Spleen (tissue), 11 donors: ENCODE measurements around the gene PCGF3. TPM values are rescaled to one million over a fixed set of nuclear protein-coding genes. Genes with fewer than 3 reads are reported as not detected.
"Not testable (repeated sequence)": the region's sequence is repeated elsewhere in the genome, so short reads cannot be mapped to it uniquely, and the experiment has no call there.

Experiments used
- DNase-seq: peaks from one replicate; pipeline ENCODE4 v3.0.0-alpha.2; 2020
- H3K27ac ChIP-seq, 8 donors: fragments of 200-600 bp; sonication (generic) in 7 of 8; 1 replicate in 4 of 8; 2 replicates in 4 of 8; pipeline versions ENCODE4 v1.5.0 to v1.8.0; 2016 to 2021; ENCODE audit warnings: inconsistent platforms in 4 of 8, mild to moderate bottlenecking in 4 of 8, moderate library complexity in 1 of 8
- H3K27me3 ChIP-seq, 7 donors: fragments of 200-600 bp; sonication (generic) in 6 of 7; replicated peaks in 1 of 7; 1 replicate in 4 of 7; 2 replicates in 3 of 7; pipeline versions ENCODE4 v1.5.0 to v1.8.0; 2016 to 2021; ENCODE audit warnings: inconsistent platforms in 3 of 7, mild to moderate bottlenecking in 1 of 7
- H3K36me3 ChIP-seq, 6 donors: fragments of 200-600 bp; sonication (generic) in 5 of 6; 1 replicate in 4 of 6; 2 replicates in 2 of 6; pipeline versions ENCODE4 v1.5.0 to v1.8.0; 2016 to 2021; ENCODE audit warnings: inconsistent platforms in 2 of 6
- H3K4me1 ChIP-seq, 6 donors: fragments of 200-600 bp; sonication (generic) in 5 of 6; 1 replicate in 3 of 6; 2 replicates in 3 of 6; pipeline versions ENCODE4 v1.5.0 to v1.8.0; 2016 to 2021; ENCODE audit warnings: inconsistent platforms in 3 of 6
- H3K4me3 ChIP-seq, 8 donors: fragments of 200-600 bp; sonication (generic) in 7 of 8; 1 replicate in 4 of 8; 2 replicates in 4 of 8; pipeline versions ENCODE4 v1.5.0 to v1.8.0; 2016 to 2021; ENCODE audit warnings: inconsistent platforms in 4 of 8, mild to moderate bottlenecking in 4 of 8, moderate library complexity in 2 of 8
- H3K9me3 ChIP-seq, 8 donors: fragments of 200-600 bp; sonication (generic) in 7 of 8; 1 replicate in 4 of 8; 2 replicates in 4 of 8; pipeline versions ENCODE4 v1.5.0 to v1.8.0; 2016 to 2021; ENCODE audit warnings: inconsistent platforms in 4 of 8
- CTCF ChIP-seq, 11 experiments: fragments of 200-600 bp in 7 of 11; fragments of 450-650 bp in 4 of 11; sonication (generic) in 4 of 11; IDR thresholded peaks in 8 of 11; conservative IDR thresholded peaks in 3 of 11; 1 replicate in 7 of 11; 2 replicates in 4 of 11; pipeline versions ENCODE4 v1.4.0 to v1.8.0; 2016 to 2021; ENCODE audit warnings: antibody characterized with exemption in 11 of 11, inconsistent platforms in 4 of 11, mild to moderate bottlenecking in 1 of 11
- POLR2A ChIP-seq, 3 donors: fragments of 450-650 bp; IDR thresholded peaks; one replicate each; pipeline ENCODE4 v1.5.1; 2017; ENCODE audit warnings: antibody characterized with exemption in 3 of 3, mild to moderate bottlenecking in 1 of 3
- POLR2AphosphoS5 ChIP-seq, 3 donors: sonication (generic); formaldehyde crosslinking; IDR thresholded peaks; one replicate each; pipeline ENCODE4 v1.5.1; 2017; ENCODE audit warnings: antibody characterized with exemption in 3 of 3
- WGBS, 5 donors: extraction: QIAGEN DNeasy Blood & Tissue Kit in 3 of 5; methylation state at CpG; one replicate each; pipeline versions ENCODE4 v1.1.5 to v1.1.7; 2013 to 2018; 5-methylcytosine and 5-hydroxymethylcytosine counted together
- intact Hi-C: fragments of 100-400 bp; cut with DNase I; formaldehyde crosslinking; loops from one replicate; pipeline ENCODE4 v1.15.0; 2023; ENCODE audit warnings: low total_unique reads
- polyA plus RNA-seq, 3 donors: library from polyadenylated mRNA; stranded (reverse); fragments of 200-250 nt; gene quantifications; one replicate each; pipeline ENCODE4 v1.2.1, GENCODE V29; 2013
- total RNA-seq, 7 donors: library from RNA; depleted of rRNA in 3 of 7; stranded (reverse); fragments of >200 nt in 3 of 7; fragmentation: NEBNext Ultra II Directional in 4 of 7; extraction: Animal tissue kit (Norgen Biotek cat#: 25700) in 4 of 7; gene quantifications; one replicate each; pipeline versions ENCODE4 v1.1.0 to v1.2.1, GENCODE V29; 2016 to 2021
- donor health status: healthy with polysubstance abuse.
- donor health status: DM: no; HTN: no; CAD: no; lungs with moderate emphysema.
- donor health status: DM: no; HTN: no; CAD: no.
- donor health status: Bipolar disorder and iron deficiency.
- donor health status: healthy.
- donor health status: DM: no; HTN: no; CAD: no.
- donor health status: DM: yes; HTN: yes; CAD: no.

PCGF3 gene
- total and polyA plus RNA-seq, 10 donors: 29.7 to 102 (median 69.4) TPM

DNA sequence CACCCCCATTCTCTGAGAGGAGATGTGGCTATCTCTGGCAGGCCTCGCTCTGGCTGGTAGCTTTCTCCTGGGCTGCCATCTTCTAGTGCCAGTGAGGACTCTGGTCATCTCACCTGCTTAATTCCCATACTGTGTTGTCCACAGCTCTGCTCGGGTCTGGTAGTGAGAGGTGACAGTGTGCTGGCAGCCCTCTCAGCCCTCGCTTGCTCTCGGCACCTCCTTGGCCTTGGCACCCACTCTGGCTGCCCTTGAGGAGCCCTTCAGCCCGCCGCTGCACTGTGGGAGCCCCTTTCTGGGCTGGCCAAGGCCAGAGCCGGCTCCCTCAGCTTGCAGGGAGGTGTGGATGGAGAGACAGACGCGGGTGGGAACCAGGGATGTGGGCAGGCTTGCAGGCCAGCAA, 67.6 kb downstream of the PCGF3 start:
- TF ChIP-seq CTCF (IDR thresholded peaks at IDR 0.05 in 8 of 11, conservative IDR thresholded peaks at IDR 0.05 in 3 of 11): no peak
- no peak for TF ChIP-seq POLR2A (IDR thresholded peaks at IDR 0.05)
- TF ChIP-seq POLR2AphosphoS5 (IDR thresholded peaks at IDR 0.05): no peak
- Histone ChIP-seq H3K9me3 (no peaks in the 10 kb centered on the region), H3K4me1 (peaks cover 5 to 84% (median 46%) of the 10 kb centered on the region in 6 donors), H3K36me3 (peaks cover 0 to 100% (median 52%) of the 10 kb centered on the region in 6 donors), H3K27ac (peak overlapping the region in 2 of 8 donors; percentile 7 to 30), H3K4me3 (no peak overlapping the region), H3K27me3 (no peaks in the 10 kb centered on the region)
- WGBS, 5 donors: 79 to 88% (median 82%) methylated on average over 4 to 9 of the region's 9 CpGs
- no peak for DNase-seq
- intact Hi-C loops: no loop called here

DNA sequence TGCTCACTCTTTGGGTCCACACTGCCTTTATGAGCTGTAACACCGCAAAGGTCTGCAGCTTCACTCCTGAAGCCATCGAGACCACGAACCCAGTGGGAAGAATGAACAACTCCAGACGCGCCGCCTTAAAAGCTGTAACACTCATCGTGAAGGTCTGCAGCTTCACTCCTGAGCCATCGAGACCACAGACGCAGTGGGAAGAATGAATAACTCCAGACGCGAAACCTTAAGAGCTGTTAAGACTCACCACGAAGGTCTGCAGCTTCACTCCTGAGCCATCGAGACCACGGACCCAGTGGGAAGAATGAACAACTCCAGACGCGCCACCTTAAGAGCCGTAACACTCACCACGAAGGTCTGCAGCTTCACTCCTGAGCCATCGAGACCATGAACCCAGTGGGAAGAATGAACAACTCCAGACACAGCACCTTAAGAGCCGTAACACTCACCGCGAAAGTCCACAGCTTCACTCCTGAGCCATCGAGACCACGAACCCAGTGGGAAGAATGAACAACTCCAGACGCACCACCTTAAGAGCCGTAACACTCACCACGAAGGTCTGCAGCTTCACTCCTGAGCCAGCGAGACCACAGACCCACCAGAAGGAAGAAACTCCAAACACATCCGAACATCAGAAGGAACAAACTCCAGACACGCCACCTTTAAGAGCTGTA, 68.9 kb downstream of the PCGF3 start:
- 93 to 96% (median 94%) methylated on average over 30 of the region's 30 CpGs for WGBS, 5 donors
- H3K27me3 ChIP-seq, H3K4me3 ChIP-seq, intact Hi-C loops, H3K27ac ChIP-seq, DNase-seq, H3K9me3 ChIP-seq: not testable (repeated sequence)
- Histone ChIP-seq H3K4me1 (peaks cover 7 to 95% (median 57%) of the 10 kb centered on the region in 6 donors), H3K36me3 (peaks cover 0 to 100% (median 56%) of the 10 kb centered on the region in 6 donors)

DNA sequence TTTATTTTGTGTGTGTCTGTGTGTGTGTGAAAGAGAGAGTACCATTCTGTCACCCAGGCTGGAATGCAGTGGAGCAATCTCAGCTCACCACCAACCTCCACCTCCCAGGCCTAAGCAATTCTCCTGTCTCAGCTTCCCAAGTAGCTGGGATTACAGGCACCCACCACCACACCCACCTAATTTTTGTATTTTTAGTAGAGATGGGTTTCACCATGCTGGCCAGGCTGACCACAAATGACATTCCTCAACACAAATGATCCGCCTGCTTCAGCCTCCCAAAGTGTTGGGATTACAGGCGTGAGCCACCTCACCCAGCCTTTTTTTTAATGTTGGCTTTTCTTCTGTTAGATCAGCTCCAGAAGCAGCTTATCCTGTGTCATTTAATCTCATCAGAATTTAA, 69.9 kb downstream of the PCGF3 start:
- intact Hi-C loops, H3K27ac ChIP-seq, H3K27me3 ChIP-seq, DNase-seq, H3K9me3 ChIP-seq, H3K4me3 ChIP-seq: not testable (repeated sequence)
- Histone ChIP-seq H3K4me1 (peaks cover 16 to 95% (median 66%) of the 10 kb centered on the region in 6 donors), H3K36me3 (peaks cover 0 to 100% (median 49%) of the 10 kb centered on the region in 6 donors)
- WGBS, 5 donors: 95 to 100% (median 97%) methylated on average over 2 of the region's 2 CpGs

GRCh38 chr4:776743-777441, 71.3 kb downstream of the PCGF3 start:
- intact Hi-C loops: no loop called here
- WGBS, 5 donors: 87 to 95% (median 92%) methylated on average over 9 of the region's 9 CpGs
- peaks cover 0 to 86% (median 43%) of the 10 kb centered on the region in 6 donors for H3K36me3 ChIP-seq
- H3K27ac ChIP-seq: no peak overlapping the region
- DNase-seq: no peak
- no peaks in the 10 kb centered on the region for H3K27me3 ChIP-seq
- H3K4me1 ChIP-seq: peaks cover 20 to 94% (median 73%) of the 10 kb centered on the region in 6 donors
- no peak for TF ChIP-seq POLR2A (IDR thresholded peaks at IDR 0.05)
- no peak for TF ChIP-seq POLR2AphosphoS5 (IDR thresholded peaks at IDR 0.05)
- TF ChIP-seq CTCF (IDR thresholded peaks at IDR 0.05 in 8 of 11, conservative IDR thresholded peaks at IDR 0.05 in 3 of 11): no peak
- H3K4me3 ChIP-seq: no peak overlapping the region
- no peaks in the 10 kb centered on the region for H3K9me3 ChIP-seq

DNA sequence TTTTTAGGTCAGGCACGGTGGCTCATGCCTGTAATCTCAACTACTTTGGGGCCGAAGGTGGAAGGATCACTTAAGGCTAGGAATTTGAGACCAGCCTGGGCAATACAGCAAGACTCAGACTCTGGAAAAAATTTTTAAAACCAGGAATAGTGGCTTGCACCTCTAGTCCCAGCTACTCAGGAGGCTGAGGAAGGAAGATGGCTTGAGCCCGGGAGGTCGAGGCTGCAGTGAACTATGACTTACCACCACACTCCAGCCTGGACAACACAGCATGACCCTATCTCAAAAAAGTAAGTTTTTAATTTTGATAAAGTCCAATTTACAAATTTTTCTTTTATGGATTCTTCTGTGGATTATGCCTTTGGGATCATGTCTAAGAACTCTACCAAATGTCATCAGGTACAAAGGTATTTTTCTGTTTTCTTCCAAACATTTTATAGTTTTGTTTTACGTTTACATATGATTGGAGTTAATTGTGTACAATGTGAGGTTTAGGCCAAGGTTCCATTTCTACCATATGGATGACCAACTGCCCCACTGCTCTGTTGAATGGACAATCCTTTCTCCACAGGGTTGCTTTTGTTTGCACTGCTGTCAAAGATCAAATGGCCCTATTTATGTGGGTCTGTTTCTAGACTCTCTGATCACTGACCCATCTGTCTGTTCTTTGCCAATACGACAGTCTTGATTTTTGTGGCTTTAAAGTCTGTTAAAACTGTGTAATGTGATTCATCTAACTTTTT, 72.1 kb downstream of the PCGF3 start:
- H3K27ac ChIP-seq: no peak overlapping the region
- no peaks in the 10 kb centered on the region for H3K27me3 ChIP-seq
- no peaks in the 10 kb centered on the region for H3K9me3 ChIP-seq
- WGBS, 5 donors: 83 to 95% (median 93%) methylated on average over 6 of the region's 6 CpGs
- no peak for DNase-seq
- intact Hi-C loops: no loop called here
- peaks cover 25 to 92% (median 77%) of the 10 kb centered on the region in 6 donors for H3K4me1 ChIP-seq
- TF ChIP-seq CTCF (IDR thresholded peaks at IDR 0.05 in 8 of 11, conservative IDR thresholded peaks at IDR 0.05 in 3 of 11): no peak
- no peak for TF ChIP-seq POLR2A (IDR thresholded peaks at IDR 0.05)
- no peak for TF ChIP-seq POLR2AphosphoS5 (IDR thresholded peaks at IDR 0.05)
- H3K36me3 ChIP-seq: peaks cover 0 to 78% (median 41%) of the 10 kb centered on the region in 6 donors
- no peak overlapping the region for H3K4me3 ChIP-seq
